GM19240 (cell line): Measurements from ENCODE around the gene SNX1.

Source experiments
- DNase-seq: peaks from one replicate; pipeline ENCODE4 v3.0.0; 2011; ENCODE audit warnings: low spot score; ENCODE audit not compliant: insufficient read length

The SNX1 gene

DNA sequence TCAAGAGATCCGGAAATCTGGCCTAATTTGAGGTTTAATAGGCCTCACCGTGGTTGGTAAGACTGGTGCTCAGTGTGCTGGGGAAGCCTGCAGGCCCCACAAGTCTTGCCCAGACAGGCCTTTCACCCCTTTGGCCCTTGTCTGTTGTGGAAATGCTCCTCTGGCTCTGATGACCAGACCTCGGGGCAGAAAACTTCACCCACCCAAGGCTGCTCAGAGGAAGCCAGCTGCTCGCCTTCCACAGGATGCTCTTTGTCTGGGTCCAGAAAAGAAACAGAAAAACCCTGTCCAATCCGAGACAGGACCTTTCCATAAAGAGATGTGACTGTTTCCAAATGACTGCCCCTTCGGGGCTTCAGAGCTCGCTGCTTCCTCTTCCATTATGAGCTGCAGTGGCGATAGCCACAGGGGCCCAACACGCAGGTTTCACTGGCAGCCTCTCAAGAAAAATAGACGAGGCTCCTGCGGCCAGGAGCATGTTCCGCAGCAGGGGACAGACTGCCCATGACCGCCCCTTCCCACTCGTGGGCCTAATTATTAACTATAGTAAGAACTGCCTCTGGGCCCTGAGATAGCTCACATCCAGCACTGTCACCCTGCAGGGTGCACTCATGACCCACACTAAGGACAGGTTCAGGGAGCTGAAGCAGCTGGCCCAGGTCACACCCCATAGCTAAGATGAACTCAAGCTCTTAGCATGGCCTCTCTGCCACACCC is 48.9 kb downstream of the SNX1 start:
- DNase-seq = peak; percentile 43

DNA sequence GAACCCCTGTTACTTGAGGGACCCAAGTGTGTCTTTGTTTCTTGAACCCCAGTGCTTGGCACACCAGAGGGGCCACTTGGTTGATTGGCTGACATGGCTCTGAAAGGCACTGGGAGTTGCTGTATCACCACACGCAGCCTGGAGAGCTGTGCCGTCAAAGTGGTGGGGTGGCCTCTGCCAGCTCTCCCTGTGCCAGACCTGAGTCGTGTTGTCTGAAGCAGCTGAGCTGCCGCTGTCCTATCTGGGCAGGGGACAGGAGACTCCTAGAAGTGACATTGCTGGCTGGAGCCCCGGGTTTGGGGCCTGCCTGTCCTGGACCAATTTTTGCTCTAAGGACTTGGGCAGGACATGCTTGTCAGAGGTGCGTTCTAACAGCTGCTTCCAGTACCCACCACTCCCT is 50.3 kb downstream of the SNX1 start:
- DNase-seq = no peak

DNA sequence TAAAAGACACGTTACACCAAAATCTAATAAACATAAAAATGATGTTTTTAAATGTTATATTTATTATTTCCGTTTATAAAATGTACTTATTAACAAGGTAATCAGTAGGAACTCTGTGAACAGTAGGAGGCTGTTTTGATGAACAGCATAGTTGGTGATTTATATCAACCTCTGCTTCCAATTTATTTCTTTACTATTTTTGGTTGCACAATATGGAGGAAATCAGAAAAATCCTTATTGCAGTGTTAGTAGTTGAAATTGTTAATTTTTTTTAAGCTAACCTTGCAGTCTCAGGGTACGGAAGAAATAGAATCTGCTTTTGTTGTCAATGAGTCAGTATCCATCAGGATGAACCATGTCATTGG is 50.7 kb downstream of the SNX1 start:
- no peak for DNase-seq

DNA sequence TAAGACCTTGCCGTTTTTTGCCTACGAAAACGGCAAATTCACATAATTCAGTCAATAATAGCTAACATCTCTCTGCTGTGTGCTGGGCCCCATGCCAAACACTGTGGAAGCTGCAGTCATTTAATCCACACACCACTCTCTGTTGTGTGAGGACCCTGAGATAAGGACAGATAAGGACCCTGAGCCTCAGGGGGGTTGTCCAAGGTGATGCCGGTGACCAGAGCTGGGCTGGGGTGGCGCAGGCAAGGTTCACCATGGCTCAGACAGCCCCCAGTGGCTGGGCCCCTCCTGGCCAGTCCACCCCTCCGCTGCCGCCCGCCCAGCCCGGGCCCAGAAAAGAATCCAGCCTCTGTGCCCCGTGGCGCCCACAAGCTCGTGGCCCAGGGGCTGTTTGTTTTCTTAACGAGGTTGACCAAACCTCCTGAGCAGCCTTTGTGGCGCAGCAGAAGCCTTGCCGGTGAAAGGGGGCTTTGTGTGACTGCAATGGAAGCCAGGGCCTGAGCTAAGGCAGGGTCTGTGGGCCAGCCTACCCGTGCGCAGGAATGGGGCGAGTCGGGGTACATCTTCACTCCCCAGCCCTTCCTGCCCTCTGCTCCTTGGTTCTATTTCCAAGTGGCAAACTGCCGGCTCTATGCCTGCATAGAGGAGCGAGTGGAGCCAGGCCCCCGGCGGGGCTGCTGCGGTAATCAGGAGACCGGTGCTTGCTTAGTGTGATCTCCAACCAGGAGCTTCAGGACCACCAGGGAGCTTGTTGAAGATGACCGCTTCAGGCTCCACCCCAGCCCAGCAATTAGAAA is 51.3 kb downstream of the SNX1 start:
- no peak for DNase-seq

DNA sequence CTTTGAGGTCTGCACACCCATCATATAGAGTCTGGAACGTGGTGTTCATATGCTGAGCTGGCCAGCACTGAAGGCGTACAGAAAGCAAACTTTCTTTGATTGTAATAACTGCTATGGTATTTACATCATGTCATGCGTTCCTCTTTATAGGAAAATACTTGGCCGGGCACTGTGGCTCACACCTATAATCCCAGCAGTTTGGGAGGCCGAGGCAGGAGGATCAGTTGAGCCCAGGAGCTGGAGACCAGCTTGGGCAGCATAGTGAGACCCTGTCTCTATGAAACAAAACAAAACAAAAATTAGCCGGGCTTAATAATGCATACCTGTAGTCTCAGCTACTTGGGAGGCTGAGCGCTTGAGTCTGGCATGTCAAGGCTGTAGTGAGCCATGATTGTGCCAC is 52.4 kb downstream of the SNX1 start:
- no peak for DNase-seq

DNA sequence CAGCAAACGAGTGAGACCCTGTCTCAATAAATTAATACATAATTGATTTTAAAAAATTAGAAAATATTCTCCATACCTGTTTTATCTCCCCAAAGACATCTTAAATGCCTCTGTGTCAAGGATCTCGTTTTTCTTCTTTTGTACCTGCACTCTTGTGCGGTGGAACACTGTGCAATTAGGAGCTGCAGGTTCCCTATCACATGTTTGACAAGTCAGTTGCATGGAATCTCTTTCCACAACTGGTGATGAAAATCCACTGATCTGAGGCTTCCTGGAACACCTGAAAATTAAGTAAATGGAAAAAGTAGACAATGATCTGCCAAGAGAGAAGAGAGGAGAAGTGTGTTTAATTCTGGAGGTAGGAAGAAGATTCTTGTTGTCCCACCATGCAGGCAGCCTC is 52.8 kb downstream of the SNX1 start:
- no peak for DNase-seq

DNA sequence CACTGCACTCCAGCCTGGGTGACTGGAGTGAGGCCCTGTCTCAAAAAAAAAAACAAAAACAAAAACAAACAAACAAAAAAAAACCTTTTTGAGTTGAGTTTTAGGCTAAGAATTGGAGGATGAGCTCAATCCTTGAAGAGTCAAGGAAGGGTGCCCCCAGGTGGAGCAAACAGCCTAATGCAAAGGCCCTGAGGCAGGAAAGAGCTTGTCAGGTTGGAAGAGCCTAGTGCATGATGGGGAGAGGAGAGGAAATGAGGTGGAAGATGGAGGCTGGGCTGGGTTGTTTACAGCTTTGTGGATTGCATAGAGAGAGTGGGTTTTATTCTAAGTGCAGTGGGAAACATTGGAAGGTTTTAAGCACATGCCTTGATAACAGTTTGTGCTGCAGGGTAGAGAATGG is 53.6 kb downstream of the SNX1 start:
- no peak for DNase-seq

DNA sequence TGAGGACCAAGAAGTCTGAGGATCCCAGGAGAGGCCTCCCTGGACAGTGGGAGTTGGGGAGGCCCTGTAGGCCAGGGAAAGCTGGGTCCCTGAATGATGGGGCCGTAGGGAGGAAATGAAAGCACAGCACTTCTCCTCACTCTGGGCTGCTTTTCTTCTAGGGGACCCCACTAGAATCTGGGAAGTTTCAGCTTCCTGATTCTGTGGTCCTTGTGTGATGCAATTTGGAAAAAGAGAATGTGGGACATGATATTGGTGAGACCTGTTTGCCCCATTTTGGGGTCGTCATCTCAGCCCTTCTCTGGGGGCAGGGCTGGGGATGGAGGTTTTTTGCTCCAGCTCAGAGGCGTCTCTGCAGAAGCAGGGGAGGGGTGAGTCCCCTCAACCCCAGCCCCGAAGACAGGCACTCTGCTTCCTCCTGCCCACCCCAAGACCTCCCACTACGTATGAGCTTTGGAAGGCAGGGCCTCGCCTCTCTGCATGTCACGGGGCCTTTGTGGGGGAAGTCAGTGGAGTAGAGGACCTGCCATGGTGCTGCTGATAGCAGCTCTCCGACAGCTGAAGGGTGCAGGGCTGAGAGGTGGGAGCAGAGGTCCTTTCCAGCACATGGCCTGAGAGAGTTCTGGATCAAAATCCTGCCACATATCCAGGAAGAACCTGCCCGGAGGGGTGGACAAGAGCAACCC is 54.3 kb downstream of the SNX1 start:
- no peak for DNase-seq

DNA sequence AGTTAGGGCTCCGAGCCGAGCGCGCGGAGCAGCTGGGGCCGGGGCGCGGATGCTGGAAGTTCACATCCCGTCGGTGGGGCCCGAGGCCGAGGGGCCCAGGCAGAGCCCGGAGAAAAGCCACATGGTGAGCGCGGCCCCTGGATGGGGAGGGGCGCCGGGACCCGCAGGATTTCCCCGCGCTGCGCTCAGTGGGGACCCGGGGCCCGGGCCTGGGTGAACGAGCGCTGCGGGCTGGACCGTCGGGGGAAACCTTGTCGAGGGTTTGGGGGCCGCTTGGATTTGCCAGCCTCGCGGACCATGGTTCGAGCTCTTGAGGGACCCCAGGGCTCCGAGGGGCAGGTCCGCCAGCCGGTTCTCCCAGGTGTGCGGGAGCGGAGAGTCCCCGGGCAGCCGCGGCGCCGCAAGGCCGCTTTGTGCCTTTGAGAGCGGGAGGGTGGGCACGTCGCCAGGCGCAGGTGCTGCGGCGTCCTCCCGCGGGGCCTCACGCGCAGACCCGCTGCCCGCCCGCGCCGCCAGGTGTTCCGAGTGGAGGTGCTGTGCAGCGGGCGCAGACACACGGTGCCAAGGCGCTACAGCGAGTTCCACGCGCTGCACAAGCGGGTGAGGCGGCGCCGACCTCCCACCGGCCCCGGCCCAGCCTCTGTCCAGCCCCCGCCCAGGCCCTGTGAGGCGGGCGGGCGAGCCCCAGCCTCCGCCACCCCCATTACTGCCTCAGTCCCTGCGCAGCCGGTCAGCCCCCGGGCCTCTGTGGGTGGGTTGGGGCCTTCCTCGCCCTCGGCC is 56.1 kb downstream of the SNX1 start, which contains the start of gene SNX22:
SNX22 (plus strand) TSS at position 5 of the 780 bp plus-strand sequence; CDS start at position 50, 45 bp downstream.
- DNase-seq = no peak

DNA sequence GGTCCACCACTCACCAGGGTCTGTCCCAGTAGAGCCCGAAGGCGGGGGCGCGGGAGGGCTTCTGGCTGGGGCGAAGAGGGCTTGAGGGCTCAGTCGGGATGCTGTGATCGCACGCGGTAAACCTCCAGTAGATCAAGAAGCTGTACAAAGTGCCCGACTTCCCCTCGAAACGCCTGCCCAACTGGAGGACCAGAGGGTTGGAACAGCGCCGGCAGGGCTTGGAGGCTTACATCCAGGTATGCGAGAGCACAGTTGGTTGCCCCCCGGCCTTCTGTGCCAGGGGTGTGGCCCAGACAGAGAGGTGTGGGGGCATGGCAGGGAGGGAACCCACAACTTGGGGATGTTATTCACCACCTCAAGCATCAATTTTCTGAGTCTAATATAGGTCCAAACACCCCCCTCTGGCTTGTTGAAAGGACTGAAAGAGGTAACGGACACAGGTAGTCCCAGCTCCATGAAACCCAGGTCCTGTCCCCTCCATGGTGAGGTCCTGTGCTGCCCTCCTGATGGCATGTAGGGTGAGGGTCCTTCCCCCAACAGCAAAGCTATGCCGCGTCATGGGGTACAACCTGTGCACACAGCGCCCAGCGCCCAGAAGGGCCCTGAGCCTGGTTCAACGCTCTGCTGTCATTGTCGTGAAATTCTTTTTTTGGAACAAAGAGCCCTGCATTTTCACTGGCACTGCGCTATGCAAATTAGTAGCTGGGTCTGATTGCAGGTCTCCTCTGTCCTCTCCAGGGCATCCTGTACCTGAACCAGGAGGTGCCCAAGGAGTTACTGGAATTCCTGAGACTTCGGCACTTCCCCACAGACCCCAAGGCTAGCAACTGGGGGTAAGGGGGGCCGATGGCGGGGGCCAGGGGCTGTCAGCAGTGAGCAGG is 57.0 kb downstream of the SNX1 start:
- peak; percentile 18 for DNase-seq

DNA sequence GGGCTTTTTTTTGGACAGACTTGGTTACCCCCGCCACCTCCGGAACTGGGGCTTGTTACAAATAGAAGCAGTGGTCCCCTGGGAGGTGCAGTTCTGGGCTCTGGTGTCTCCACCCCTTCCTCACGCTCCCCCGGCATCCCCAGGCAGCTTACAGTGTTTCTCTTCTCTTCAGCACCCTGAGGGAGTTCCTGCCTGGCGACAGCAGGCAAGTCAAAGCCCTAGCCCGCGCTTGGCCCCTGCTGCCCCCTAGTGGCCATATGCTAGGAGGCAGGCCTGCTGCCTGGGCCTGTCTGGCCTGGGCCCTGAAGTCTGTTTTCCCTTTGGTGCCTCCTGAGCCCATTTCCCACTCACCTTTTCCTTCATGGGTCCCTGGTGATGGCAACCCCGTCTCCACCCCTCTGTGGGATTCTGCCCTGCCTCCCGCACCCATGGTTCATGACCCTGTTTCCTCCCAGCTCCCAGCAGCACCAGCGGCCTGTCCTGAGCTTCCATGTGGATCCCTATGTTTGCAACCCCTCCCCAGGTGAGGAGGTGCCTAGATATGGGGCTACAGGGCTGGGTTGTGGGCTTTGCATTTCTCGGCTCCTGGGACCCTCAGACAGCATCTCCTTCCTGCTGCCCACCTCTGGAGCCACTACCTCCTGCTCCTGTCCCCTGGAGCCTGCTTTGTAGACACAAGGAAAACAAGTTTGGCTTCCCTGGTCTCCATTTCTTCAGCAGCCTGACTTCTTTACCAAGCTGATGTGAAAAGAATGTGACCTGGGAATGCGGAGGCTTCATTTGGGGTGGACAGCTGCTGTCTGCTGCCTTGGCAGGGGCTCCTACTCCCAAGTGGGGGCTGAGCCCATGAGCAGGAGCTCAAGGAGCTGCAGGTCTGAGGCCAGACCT is 57.9 kb downstream of the SNX1 start:
- DNase-seq = peak; percentile 93

DNA sequence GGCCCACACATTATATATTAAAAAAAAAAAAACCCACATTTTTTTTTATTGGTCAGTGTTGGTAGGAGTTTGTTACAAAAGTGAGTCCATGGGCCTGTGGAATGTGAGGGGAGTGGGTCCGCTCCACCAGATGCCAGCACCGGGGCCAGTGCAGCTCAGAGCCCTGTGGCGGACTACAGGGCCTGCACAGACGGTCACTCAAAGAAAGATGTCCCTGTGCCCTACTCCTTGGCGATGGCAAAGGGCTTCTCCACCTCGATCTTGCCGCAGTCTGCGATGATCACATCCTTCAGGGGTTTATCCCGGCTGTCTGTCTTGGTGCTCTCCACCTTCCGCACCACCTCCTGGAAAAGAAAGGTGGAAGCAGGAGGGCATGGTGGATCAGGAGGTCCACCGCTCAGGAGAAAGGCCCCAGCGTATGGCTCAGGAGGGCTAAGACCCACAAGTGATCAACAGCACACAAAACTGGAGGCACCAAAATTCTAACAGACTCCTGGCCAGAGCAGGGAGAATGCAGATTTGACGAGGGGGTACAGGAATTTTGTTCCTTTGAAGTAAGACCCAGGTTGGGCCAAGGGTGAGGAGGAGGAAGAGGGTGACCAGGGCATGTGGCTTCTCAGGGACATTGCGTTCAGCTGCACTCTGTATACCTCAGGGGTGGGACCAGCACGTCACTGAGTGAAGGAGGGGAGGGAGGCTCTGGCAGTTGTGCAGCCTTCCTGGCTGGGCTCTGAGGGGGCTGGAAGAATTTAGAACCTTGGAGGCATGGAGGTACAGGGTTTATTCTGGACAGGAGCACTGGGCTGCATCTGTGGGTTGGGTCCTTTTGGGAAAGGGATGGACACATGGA is 60.2 kb downstream of the SNX1 start:
- DNase-seq = no peak

DNA sequence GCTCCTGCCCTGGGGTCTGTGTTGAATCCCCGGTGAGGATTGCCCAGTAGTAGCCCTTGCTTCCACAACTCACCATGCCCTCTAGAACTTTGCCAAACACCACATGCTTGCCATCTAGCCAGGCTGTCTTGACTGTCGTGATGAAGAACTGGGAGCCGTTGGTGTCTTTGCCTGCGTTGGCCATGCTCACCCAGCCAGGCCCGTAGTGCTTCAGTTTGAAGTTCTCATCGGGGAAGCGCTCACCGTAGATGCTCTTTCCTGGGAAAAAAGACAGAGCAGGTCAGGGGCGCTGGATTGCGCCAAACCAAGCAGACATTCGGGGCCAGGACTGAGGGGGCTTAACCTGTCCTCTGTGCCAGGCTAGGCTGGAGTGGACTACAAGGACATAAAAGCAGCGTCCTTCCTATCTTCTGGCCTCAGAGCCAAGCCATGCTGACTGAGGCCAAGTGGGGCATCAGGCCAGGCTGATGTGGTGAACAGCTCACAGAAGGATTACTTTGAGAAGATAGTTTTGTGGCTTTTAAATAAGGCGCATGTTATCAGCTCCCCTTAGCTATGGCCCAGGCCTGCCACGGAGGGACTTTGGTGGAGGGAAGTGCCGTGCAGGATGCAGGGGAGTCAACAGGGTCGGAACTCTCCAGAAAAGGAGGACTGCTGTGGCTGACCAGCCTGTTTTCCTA is 61.0 kb downstream of the SNX1 start:
- no peak for DNase-seq

DNA sequence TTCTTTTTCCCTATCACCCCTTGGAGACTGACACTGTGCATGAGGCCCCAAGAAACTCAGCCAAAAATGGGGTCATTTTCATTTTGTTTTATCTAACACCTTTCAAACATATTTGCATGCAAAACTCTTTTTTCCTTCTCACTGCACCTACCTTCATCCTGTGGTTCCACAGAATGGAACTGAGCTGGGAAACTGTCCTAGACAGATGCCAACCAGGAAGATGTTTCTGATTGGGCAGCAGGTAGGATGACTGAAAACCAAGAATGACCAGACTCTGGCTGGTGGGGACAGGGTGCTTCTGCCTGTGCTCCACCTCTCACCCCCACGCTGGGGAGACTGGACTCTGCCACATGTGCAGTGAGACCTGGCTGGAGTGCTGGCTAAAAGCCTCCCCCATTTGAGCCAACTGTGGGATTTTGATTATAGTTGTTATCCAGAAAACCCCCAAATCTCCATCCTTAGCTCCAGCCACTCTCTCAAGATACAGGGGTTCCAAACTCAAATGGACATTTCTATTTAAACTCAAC is 61.9 kb downstream of the SNX1 start:
- no peak for DNase-seq

DNA sequence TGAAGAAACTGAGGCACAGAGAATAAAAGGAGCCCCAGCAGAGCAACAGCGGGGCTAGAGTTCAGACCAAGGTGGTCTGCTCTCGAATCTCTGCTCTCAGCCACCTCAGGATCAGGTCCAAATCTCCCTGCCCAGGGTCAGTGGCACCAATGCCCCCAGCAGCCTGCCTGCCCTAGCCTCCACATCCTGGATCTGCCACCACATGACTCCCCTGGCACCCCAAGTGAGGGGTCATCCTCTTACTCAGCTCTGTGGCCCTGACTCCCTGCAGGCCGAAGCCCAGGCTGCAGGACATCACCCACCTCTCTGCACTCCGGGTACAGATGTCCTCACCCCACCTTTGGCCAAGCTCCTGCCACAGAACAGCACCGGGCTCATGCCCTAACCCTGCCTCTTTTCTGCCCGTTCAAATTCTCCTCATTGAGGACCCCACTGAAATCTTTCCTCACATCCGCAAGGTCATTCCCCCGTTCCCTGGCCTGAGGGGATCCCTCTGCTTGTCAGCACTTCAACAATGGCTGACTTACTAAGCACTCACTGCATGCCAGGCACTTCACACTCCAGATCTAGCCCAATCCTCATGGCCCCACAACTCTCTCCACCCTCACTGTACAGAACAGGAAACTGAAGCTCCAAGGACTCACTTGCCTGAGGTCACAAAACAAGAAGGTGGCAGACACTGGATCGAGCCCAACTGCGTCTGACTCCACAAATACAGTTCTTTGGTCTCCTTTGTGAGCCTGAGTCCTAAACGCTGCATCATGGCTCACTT is 62.8 kb downstream of the SNX1 start:
- DNase-seq = no peak

DNA sequence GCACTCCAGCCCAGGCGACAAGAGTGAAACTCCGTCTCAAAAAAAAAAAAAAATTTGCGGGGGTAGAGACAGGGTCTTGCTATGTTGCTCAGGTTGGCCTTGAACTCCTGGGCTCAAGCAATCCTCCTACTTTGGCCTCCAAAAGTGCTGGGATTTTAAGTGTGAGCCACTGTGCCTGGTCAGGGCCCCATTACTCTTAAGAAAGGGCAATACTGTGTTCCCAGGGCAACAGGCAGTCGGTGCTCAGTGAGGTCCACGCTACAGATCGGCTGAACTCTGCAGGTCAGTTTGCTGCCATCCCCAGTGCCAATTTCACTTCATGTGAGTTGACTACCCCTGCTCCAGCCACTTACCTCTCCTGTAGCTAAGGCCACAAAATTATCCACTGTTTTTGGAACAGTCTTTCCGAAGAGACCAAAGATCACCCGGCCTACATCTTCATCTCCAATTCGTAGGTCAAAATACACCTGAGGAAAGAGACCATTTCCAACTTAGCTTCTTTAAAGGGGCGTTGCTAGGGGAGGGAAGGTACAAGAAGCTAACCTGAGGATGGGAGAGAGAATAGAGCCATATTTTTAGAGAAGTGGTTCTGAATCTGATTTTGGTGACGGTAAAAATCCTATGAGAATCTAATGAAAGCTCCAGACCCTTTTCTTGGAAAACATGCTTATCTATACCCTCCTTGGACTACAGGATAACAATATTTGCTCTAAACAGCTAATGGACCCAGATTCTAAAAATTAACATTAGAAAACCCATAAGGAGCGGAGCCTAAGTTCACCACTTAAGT is 66.1 kb downstream of the SNX1 start:
- no peak for DNase-seq
